GM12878 (cell line): Measurements from ENCODE around the gene CCK.

Source experiments
- BACH1 ChIP-seq: fragments of 450-650 bp; IDR thresholded peaks from 2 replicates; pipeline ENCODE4 v1.6.1; 2017; ENCODE audit warnings: mild to moderate bottlenecking, borderline replicate concordance
- EP300 ChIP-seq, 2 experiments: fragments of 150-350 bp in 1 of 2; IDR thresholded peaks; 2 replicates each; pipeline ENCODE4 v1.6.1; 2011 to 2012; ENCODE audit warnings: low read depth in 2 of 2, low read length in 2 of 2, borderline replicate concordance in 1 of 2, improper control_type of control experiment in 1 of 2, inconsistent platforms in 1 of 2; ENCODE audit not compliant: control insufficient read depth in 1 of 2
- EZH2 ChIP-seq: IDR thresholded peaks from 2 replicates; pipeline ENCODE4 v1.6.1; 2012; ENCODE audit warnings: low read depth, mild to moderate bottlenecking, control low read depth, inconsistent platforms, low read length, borderline replicate concordance; ENCODE audit not compliant: control insufficient read depth
- HDAC2 ChIP-seq: fragments of 200-600 bp; sonication (generic); IDR thresholded peaks from 2 replicates; pipeline ENCODE4 v1.6.1; 2017
- JUNB ChIP-seq: IDR thresholded peaks from 2 replicates; pipeline ENCODE4 v1.6.1; 2016; ENCODE audit warnings: antibody characterized with exemption, mild to moderate bottlenecking
- MEF2A ChIP-seq: IDR thresholded peaks from 2 replicates; pipeline ENCODE4 v1.6.1; 2011; ENCODE audit warnings: low read depth, mild to moderate bottlenecking, low read length, moderate library complexity; ENCODE audit not compliant: insufficient read depth
- POLR2A ChIP-seq: IDR thresholded peaks from 2 replicates; pipeline ENCODE4 v1.6.1; 2011; ENCODE audit warnings: low read depth, mild to moderate bottlenecking, low read length
- RFX5 ChIP-seq: IDR thresholded peaks from 2 replicates; pipeline ENCODE4 v1.6.1; 2011; ENCODE audit warnings: low read depth, low read length, improper control_type of control experiment
- ZSCAN29 ChIP-seq: fragments of 450-650 bp; IDR thresholded peaks from 2 replicates; pipeline ENCODE4 v1.6.1; 2017; ENCODE audit warnings: mild to moderate bottlenecking, moderate library complexity
- TF ChIP-seq, protein P1 (sequence below), 3 experiments: IDR thresholded peaks in 2 of 3; conservative IDR thresholded peaks in 1 of 3; 2 replicates each; pipeline ENCODE4 v1.5.1; 2011; ENCODE audit warnings: low read depth in 3 of 3, low read length in 3 of 3, mild to moderate bottlenecking in 3 of 3, control low read depth in 2 of 3, moderate library complexity in 2 of 3, inconsistent platforms in 1 of 3, mixed read lengths in 1 of 3; ENCODE audit not compliant: control insufficient read depth in 2 of 3, insufficient read depth in 1 of 3; ENCODE audit errors: extremely low read depth in 1 of 3
- TF ChIP-seq, protein P2 (sequence below): fragments of 150-350 bp; IDR thresholded peaks from 2 replicates; pipeline ENCODE4 v1.6.1; 2016; ENCODE audit warnings: low read depth, low read length

DNA sequence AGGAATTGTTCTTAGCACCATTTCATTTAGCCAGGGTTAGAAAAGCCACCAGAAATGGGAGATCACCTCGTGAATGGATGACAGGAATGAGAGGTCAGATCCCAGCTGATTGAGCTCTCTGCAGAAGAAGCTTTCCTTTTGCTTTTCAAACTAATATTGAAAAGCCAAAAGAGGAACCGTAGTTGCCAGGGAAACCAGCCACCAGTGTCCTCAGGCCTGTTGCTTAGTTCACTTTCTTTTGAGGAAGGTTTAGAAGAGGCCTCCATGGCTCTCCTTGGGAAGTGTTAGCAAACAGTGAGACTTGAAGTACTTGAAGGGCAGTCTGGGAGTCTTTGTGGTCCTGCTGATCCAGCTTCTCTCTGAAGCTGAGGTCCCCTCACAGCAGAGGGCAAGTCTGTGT lies 7.4 kb upstream of the CCK start:
- TF ChIP-seq POLR2A = no peak
- no peak for TF ChIP-seq EZH2
- TF ChIP-seq, protein P1, sequence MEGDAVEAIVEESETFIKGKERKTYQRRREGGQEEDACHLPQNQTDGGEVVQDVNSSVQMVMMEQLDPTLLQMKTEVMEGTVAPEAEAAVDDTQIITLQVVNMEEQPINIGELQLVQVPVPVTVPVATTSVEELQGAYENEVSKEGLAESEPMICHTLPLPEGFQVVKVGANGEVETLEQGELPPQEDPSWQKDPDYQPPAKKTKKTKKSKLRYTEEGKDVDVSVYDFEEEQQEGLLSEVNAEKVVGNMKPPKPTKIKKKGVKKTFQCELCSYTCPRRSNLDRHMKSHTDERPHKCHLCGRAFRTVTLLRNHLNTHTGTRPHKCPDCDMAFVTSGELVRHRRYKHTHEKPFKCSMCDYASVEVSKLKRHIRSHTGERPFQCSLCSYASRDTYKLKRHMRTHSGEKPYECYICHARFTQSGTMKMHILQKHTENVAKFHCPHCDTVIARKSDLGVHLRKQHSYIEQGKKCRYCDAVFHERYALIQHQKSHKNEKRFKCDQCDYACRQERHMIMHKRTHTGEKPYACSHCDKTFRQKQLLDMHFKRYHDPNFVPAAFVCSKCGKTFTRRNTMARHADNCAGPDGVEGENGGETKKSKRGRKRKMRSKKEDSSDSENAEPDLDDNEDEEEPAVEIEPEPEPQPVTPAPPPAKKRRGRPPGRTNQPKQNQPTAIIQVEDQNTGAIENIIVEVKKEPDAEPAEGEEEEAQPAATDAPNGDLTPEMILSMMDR (IDR thresholded peaks at IDR 0.05 in 2 of 3, conservative IDR thresholded peaks at IDR 0.05 in 1 of 3; ENCODE audit: control insufficient read depth in 2 of 3, extremely low read depth in 1 of 3, insufficient read depth in 1 of 3, low read depth in 3 of 3, low read length in 3 of 3) = no peak
- no peak for TF ChIP-seq RFX5
- TF ChIP-seq HDAC2 = no peak
- TF ChIP-seq, protein P2, sequence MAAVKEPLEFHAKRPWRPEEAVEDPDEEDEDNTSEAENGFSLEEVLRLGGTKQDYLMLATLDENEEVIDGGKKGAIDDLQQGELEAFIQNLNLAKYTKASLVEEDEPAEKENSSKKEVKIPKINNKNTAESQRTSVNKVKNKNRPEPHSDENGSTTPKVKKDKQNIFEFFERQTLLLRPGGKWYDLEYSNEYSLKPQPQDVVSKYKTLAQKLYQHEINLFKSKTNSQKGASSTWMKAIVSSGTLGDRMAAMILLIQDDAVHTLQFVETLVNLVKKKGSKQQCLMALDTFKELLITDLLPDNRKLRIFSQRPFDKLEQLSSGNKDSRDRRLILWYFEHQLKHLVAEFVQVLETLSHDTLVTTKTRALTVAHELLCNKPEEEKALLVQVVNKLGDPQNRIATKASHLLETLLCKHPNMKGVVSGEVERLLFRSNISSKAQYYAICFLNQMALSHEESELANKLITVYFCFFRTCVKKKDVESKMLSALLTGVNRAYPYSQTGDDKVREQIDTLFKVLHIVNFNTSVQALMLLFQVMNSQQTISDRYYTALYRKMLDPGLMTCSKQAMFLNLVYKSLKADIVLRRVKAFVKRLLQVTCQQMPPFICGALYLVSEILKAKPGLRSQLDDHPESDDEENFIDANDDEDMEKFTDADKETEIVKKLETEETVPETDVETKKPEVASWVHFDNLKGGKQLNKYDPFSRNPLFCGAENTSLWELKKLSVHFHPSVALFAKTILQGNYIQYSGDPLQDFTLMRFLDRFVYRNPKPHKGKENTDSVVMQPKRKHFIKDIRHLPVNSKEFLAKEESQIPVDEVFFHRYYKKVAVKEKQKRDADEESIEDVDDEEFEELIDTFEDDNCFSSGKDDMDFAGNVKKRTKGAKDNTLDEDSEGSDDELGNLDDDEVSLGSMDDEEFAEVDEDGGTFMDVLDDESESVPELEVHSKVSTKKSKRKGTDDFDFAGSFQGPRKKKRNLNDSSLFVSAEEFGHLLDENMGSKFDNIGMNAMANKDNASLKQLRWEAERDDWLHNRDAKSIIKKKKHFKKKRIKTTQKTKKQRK = no peak
- TF ChIP-seq MEF2A = no peak
- TF ChIP-seq BACH1 = no peak
- no peak for TF ChIP-seq ZSCAN29
- no peak for TF ChIP-seq EP300 (IDR thresholded peaks at IDR 0.05; ENCODE audit: borderline replicate concordance in 1 of 2, control insufficient read depth in 1 of 2, low read depth in 2 of 2, low read length in 2 of 2)
- no peak for TF ChIP-seq JUNB
